HepG2 (cell line): ENCODE measurements around the gene CLEC18C. TPM values are rescaled to one million over a fixed set of nuclear protein-coding genes. Genes with fewer than 3 reads are reported as not detected.
A peak's percentile ranks its signal among the peaks of the same experiment; 100 is the strongest.

Experiments
- ATAC-seq: fragments of 200-7000 bp; cut with Tn5 transposase; 3 replicates; pipeline ENCODE4 v1.9.1; 2020; ENCODE audit warnings: mild to moderate bottlenecking, moderate library complexity
- BruUV-seq: library from RNA; stranded (reverse); fragments of 400-500 nt; replicated peaks from 2 replicates; lab custom pipeline; 2021; lab: Mats Ljungman, UMichigan
- CTCF ChIA-PET: fragments of 300-600 bp; formaldehyde crosslinking; extraction: SDS; loops from one replicate; lab custom pipeline; 2021; ENCODE audit warnings: low total read pairs, inconsistent platforms, low intra/inter-chr PET ratio; lab: Yijun Ruan, JAX
- POLR2A ChIA-PET: fragments of 350-600 bp; sonication (Branson Sonifier 250); formaldehyde crosslinking; loops from one replicate; lab custom pipeline; 2020; ENCODE audit warnings: antibody characterized with exemption, inconsistent platforms; lab: Yijun Ruan, JAX
- DNase-seq: peaks from one replicate; pipeline ENCODE4 v3.0.0-alpha.2; 2015; ENCODE audit warnings: low spot score
- FAIRE-seq: peaks from 3 replicates; lab custom pipeline; 2011; peaks lifted over from hg19 to GRCh38; lab: Jason Lieb, UNC
- H2AFZ ChIP-seq: one replicate; pipeline ENCODE4 v1.6.1; 2011; ENCODE audit warnings: low read length, inconsistent platforms
- H3K27ac ChIP-seq: fragments of 300-600 bp; 3 replicates; pipeline ENCODE4 v1.8.0; 2011; ENCODE audit warnings: mixed run types, mild to moderate bottlenecking, mixed read lengths, low read length, inconsistent platforms; ENCODE audit not compliant: insufficient read depth; ENCODE audit errors: extremely low read length
- H3K27me3 ChIP-seq, 2 experiments: fragments of 200-600 bp in 1 of 2; 2 replicates in 1 of 2; 3 replicates in 1 of 2; pipeline versions ENCODE4 v1.6.0 to v1.8.0; 2011; ENCODE audit warnings: low read length in 2 of 2, mild to moderate bottlenecking in 2 of 2, moderate library complexity in 2 of 2, inconsistent platforms in 1 of 2; ENCODE audit not compliant: insufficient read depth in 2 of 2, control insufficient read depth in 1 of 2
- H3K36me3 ChIP-seq, 2 experiments: fragments of 200-600 bp in 1 of 2; replicated peaks in 1 of 2; 2 replicates in 1 of 2; 3 replicates in 1 of 2; pipeline versions ENCODE4 v1.5.1 to v1.8.0; 2011; ENCODE audit warnings: low read length in 2 of 2, inconsistent platforms in 1 of 2; ENCODE audit not compliant: insufficient read depth in 2 of 2, control insufficient read depth in 1 of 2
- H3K4me1 ChIP-seq: 2 replicates; pipeline ENCODE4 v1.5.1; 2012; ENCODE audit warnings: low read length, inconsistent platforms; ENCODE audit not compliant: insufficient read depth
- H3K4me2 ChIP-seq: 2 replicates; pipeline ENCODE4 v1.6.0; 2011; ENCODE audit warnings: low read depth, low read length, inconsistent platforms
- H3K4me3 ChIP-seq, 3 experiments: fragments of 200-600 bp in 1 of 3; sonication (generic), shearing (Covaris generic) in 1 of 3; replicated peaks in 1 of 3; 2 replicates each; pipeline ENCODE4 v1.5.1; 2011 to 2016; ENCODE audit warnings: low read length in 3 of 3, inconsistent platforms in 2 of 3, low read depth in 2 of 3, mild to moderate bottlenecking in 2 of 3, control low read depth in 1 of 3, mixed read lengths in 1 of 3; ENCODE audit not compliant: insufficient read depth in 1 of 3
- H3K79me2 ChIP-seq: one replicate; pipeline ENCODE4 v1.6.1; 2011; ENCODE audit warnings: low read length, inconsistent platforms; ENCODE audit not compliant: insufficient read depth
- H3K9ac ChIP-seq: 2 replicates; pipeline ENCODE4 v1.6.0; 2011; ENCODE audit warnings: mild to moderate bottlenecking, low read depth, low read length, inconsistent platforms; ENCODE audit not compliant: insufficient read depth
- H3K9me3 ChIP-seq: 2 replicates; pipeline ENCODE4 v1.5.1; 2012; ENCODE audit warnings: mild to moderate bottlenecking, low read length
- H4K20me1 ChIP-seq: 2 replicates; pipeline ENCODE4 v1.6.0; 2011; ENCODE audit warnings: inconsistent platforms, mild to moderate bottlenecking, low read length, moderate library complexity; ENCODE audit not compliant: insufficient read depth
- CHD2 ChIP-seq: IDR thresholded peaks from 2 replicates; pipeline ENCODE4 v1.6.1; 2011; ENCODE audit warnings: low read depth, low read length, improper control_type of control experiment
- HCFC1 ChIP-seq: fragments of 150-350 bp; IDR thresholded peaks from 2 replicates; pipeline ENCODE4 v1.6.1; 2014; ENCODE audit warnings: low read depth, low read length
- HNRNPLL ChIP-seq: fragments of 200-400 bp; formaldehyde crosslinking; IDR thresholded peaks from 2 replicates; pipeline ENCODE4 v1.6.1; 2017; ENCODE audit warnings: mild to moderate bottlenecking, low read depth, low read length; ENCODE audit not compliant: poor library complexity, severe bottlenecking
- JUNB ChIP-seq: sonication (generic); formaldehyde crosslinking; IDR thresholded peaks from 2 replicates; pipeline ENCODE4 v1.8.0; 2022; ENCODE audit warnings: missing genetic modification reagents, mild to moderate bottlenecking, borderline replicate concordance
- SOX6 ChIP-seq, 2 experiments: fragments of 450-650 bp in 1 of 2; sonication (generic) in 1 of 2; formaldehyde crosslinking in 1 of 2; IDR thresholded peaks; 2 replicates each; pipeline versions ENCODE4 v1.4.0 to v1.6.1; 2017 to 2020; ENCODE audit warnings: antibody characterized with exemption in 1 of 2, mild to moderate bottlenecking in 1 of 2, missing genetic modification reagents in 1 of 2
- TCF7L2 ChIP-seq: IDR thresholded peaks from 2 replicates; pipeline ENCODE4 v1.6.1; 2011; ENCODE audit warnings: mild to moderate bottlenecking, low read depth, low read length, moderate library complexity
- ZNF510 ChIP-seq: sonication (generic); formaldehyde crosslinking; IDR thresholded peaks from 2 replicates; pipeline ENCODE4 v1.4.0; 2020; ENCODE audit warnings: low read depth, mild to moderate bottlenecking, missing genetic modification reagents
- ZNF761 ChIP-seq: sonication (generic); formaldehyde crosslinking; conservative IDR thresholded peaks from 2 replicates; pipeline ENCODE4 v1.4.0; 2020; ENCODE audit warnings: mild to moderate bottlenecking, missing genetic modification reagents
- ZSCAN29 ChIP-seq: sonication (generic); formaldehyde crosslinking; conservative IDR thresholded peaks from 2 replicates; pipeline ENCODE4 v1.4.0; 2020; ENCODE audit warnings: mild to moderate bottlenecking, missing genetic modification reagents
- WGBS: methylation state at CpG from one replicate; pipeline ENCODE4 v1.1.6; 2017; ENCODE audit warnings: low lambda C conversion rate; 5-methylcytosine and 5-hydroxymethylcytosine counted together
- in situ Hi-C: cut with HindIII; loops from 2 replicates; pipeline ENCODE4 v1.10.0; 2017; ENCODE audit warnings: low pct_unique_long_range_greater_than_20kb; ENCODE audit not compliant: extremely low pct_ligation_motif_present
- intact Hi-C: fragments of 100-400 bp; cut with micrococcal nuclease; formaldehyde crosslinking; loops from one replicate; pipeline ENCODE4 v1.10.0; 2022; ENCODE audit not compliant: unreplicated experiment
- polyA plus RNA-seq, 8 experiments: library from polyadenylated mRNA; depleted of rRNA in 3 of 8; stranded (reverse) in 7 of 8; unstranded in 1 of 8; fragments of >200 nt; fragmentation: Illumina TruSeq in 4 of 8; extraction: Trizol in 4 of 8; gene quantifications; 2 replicates each; pipeline versions ENCODE4 v1.2.1 to v1.2.3, GENCODE V29; 2011 to 2016; ENCODE audit warnings: low read depth in 4 of 8, missing spikeins in 1 of 8, mixed read lengths in 1 of 8; ENCODE audit not compliant: insufficient read depth in 1 of 8
- total RNA-seq, 5 experiments: library from RNA; depleted of rRNA; stranded (reverse); fragments of >200 nt; fragmentation: Illumina TruSeq; extraction: Trizol; gene quantifications; 2 replicates each; pipeline ENCODE4 v1.2.3, GENCODE V29; 2016; ENCODE audit warnings: low read depth in 1 of 5
- TF ChIP-seq, protein P1 (sequence below): sonication (generic); formaldehyde crosslinking; IDR thresholded peaks from 2 replicates; pipeline ENCODE4 v1.8.1; 2023; ENCODE audit warnings: missing genetic modification reagents, mild to moderate bottlenecking, borderline replicate concordance
- TF ChIP-seq, protein P2 (sequence below): IDR thresholded peaks from 2 replicates; pipeline ENCODE4 v1.6.1; 2016; ENCODE audit warnings: mild to moderate bottlenecking
- TF ChIP-seq, protein P3 (sequence below): sonication (generic); formaldehyde crosslinking; IDR thresholded peaks from 2 replicates; pipeline ENCODE4 v1.8.1; 2023; ENCODE audit warnings: mild to moderate bottlenecking, inconsistent platforms, moderate library complexity, missing genetic modification reagents, borderline replicate concordance
- TF ChIP-seq, protein P4 (sequence below): sonication (generic); formaldehyde crosslinking; IDR thresholded peaks from 2 replicates; pipeline ENCODE4 v1.9.0; 2022; ENCODE audit warnings: low read depth, missing genetic modification reagents
- TF ChIP-seq, protein P5 (sequence below): sonication (generic); formaldehyde crosslinking; IDR thresholded peaks from 2 replicates; pipeline ENCODE4 v1.4.0; 2020; ENCODE audit warnings: mild to moderate bottlenecking, missing genetic modification reagents
- TF ChIP-seq, protein P6 (sequence below): IDR thresholded peaks from 2 replicates; pipeline ENCODE4 v1.6.1; 2016; ENCODE audit warnings: low read depth, borderline replicate concordance

The CLEC18C gene
- total and polyA plus RNA-seq, 2 of the 13 experiments (the other 11 are each of a cell fraction or from before 2014, with no cell fraction given): 0.15 to 0.29 TPM

DNA sequence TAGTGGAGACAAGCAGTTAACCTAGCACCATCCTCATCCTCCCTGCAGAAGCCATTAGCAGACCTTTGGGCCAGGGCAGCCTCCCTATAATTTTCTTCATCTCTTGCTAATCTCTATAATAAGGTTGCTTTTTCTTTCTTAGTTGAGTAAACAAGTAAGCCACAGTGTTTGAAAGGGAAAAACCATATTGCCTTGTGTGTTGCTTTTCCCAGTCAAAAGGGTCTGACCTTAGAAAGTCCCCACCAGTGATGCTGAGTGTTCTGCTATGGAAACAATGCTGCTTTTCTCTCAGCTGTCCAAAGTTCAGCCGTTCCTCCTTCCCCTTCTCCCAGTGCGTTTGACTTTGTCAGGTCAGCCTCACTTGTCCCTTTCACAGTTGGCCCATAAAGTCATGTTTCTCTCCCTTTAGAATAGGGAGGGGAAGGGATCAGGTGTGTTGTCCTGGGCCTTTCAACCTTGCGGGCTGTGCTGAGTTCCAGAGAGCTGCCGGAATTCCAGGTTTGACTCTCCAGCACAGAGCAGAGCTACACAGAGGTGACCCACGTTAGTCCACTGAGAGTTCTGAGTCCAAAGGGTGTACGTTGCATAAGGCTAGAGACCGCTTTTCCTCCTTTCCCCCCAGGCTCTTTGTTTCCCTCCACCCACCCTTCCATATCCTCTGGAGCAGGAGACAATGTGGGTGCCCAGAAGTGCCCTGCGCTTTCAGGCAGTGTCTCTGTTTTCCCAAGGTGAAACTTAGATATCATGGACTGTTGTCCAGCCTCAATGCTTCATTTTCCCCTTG is 15.9 kb upstream of the CLEC18C start:
- ChIA-PET CTCF (no interaction called here), POLR2A (interaction anchor here (1.2 to 1.9 kb wide), 7 partner anchors 44 to 223 kb away, joined by 3 to 11 read pairs (median 5); partner anchors contain the start of genes AARS1, DDX19A, EXOSC6 and PDPR)
- Histone ChIP-seq H2AFZ (no peak overlapping the region), H3K27me3 (no peaks in the 10 kb centered on the region), H3K9ac (peak overlapping the region; percentile 70), H3K4me1 (peaks cover 70% of the 10 kb centered on the region), H3K9me3 (no peaks in the 10 kb centered on the region), H3K79me2 (no peaks in the 10 kb centered on the region), H3K27ac (peak overlapping the region; percentile 91), H3K36me3 (peaks cover 15 to 56% of the 10 kb centered on the region in 2 experiments), H4K20me1 (no peaks in the 10 kb centered on the region), H3K4me2 (peak overlapping the region; percentile 75), H3K4me3 (peak overlapping the region in 2 of 3 experiments; percentile 10 to 44; a peak in 3 of 6 replicates)
- WGBS: 7% methylated on average over 8 of the region's 8 CpGs
- in situ Hi-C loops (no loop called here), intact Hi-C loops (loop anchor here (10.0 kb wide), 1 partner anchor 93 kb away; no protein-coding TSS in a partner anchor)
- DNase-seq (peak; percentile 98), FAIRE-seq (peak; percentile 95), ATAC-seq (peak; percentile 93)
- TSS peak; percentile 90 for BruUV-seq
- TF ChIP-seq JUNB (CRISPR knock-in tag) (no peak), ZNF510 (CRISPR knock-in tag) (0 out of 2 replicates have a peak, but pooled peaks have one; percentile 19), HCFC1 (no peak), CHD2 (no peak), TCF7L2 (no peak), HNRNPLL (no peak), ZSCAN29 (CRISPR knock-in tag) (peak; percentile 75; the same call in 1 of the 2 replicates), SOX6 (IDR thresholded peaks at IDR 0.05) (no peak), SOX6 (CRISPR knock-in tag; IDR thresholded peaks at IDR 0.05) (peak; percentile 98), ZNF761 (peak; percentile 42; the same call in 1 of the 2 replicates)
- TF ChIP-seq, protein P1, sequence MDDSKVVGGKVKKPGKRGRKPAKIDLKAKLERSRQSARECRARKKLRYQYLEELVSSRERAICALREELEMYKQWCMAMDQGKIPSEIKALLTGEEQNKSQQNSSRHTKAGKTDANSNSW (CRISPR knock-in tag): no peak
- TF ChIP-seq, protein P2, sequence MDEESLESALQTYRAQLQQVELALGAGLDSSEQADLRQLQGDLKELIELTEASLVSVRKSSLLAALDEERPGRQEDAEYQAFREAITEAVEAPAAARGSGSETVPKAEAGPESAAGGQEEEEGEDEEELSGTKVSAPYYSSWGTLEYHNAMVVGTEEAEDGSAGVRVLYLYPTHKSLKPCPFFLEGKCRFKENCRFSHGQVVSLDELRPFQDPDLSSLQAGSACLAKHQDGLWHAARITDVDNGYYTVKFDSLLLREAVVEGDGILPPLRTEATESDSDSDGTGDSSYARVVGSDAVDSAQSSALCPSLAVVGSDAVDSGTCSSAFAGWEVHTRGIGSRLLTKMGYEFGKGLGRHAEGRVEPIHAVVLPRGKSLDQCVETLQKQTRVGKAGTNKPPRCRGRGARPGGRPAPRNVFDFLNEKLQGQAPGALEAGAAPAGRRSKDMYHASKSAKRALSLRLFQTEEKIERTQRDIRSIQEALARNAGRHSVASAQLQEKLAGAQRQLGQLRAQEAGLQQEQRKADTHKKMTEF (CRISPR knock-in tag): peak; percentile 92
- TF ChIP-seq, protein P3, sequence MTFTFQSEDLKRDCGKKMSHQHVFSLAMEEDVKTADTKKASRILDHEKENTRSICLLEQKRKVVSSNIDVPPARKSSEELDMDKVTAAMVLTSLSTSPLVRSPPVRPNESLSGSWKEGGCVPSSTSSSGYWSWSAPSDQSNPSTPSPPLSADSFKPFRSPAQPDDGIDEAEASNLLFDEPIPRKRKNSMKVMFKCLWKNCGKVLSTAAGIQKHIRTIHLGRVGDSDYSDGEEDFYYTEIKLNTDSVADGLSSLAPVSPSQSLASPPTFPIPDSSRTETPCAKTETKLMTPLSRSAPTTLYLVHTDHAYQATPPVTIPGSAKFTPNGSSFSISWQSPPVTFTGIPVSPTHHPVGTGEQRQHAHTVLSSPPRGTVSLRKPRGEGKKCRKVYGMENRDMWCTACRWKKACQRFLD: 0 out of 2 replicates have a peak, but pooled peaks have one; percentile 51
- TF ChIP-seq, protein P4, sequence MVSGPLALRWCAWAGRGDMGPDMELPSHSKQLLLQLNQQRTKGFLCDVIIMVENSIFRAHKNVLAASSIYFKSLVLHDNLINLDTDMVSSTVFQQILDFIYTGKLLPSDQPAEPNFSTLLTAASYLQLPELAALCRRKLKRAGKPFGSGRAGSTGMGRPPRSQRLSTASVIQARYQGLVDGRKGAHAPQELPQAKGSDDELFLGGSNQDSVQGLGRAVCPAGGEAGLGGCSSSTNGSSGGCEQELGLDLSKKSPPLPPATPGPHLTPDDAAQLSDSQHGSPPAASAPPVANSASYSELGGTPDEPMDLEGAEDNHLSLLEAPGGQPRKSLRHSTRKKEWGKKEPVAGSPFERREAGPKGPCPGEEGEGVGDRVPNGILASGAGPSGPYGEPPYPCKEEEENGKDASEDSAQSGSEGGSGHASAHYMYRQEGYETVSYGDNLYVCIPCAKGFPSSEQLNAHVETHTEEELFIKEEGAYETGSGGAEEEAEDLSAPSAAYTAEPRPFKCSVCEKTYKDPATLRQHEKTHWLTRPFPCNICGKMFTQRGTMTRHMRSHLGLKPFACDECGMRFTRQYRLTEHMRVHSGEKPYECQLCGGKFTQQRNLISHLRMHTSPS (CRISPR knock-in tag): peak; percentile 71
- TF ChIP-seq, protein P5, sequence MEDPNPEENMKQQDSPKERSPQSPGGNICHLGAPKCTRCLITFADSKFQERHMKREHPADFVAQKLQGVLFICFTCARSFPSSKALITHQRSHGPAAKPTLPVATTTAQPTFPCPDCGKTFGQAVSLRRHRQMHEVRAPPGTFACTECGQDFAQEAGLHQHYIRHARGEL: no peak
- TF ChIP-seq, protein P6, sequence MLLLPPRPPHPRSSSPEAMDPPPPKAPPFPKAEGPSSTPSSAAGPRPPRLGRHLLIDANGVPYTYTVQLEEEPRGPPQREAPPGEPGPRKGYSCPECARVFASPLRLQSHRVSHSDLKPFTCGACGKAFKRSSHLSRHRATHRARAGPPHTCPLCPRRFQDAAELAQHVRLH: peak; percentile 73; the same call in 1 of the 2 replicates
